Rectal smooth muscle tissue (tissue), 1 donor: ENCODE data around the gene CACHD1.

Experiments
- H3K27ac ChIP-seq: one replicate; pipeline ENCODE4 v1.7.0; 2013; ENCODE audit warnings: low read depth, low read length, inconsistent platforms
- H3K27me3 ChIP-seq: one replicate; pipeline ENCODE4 v1.7.0; 2013; ENCODE audit warnings: low read length; ENCODE audit not compliant: control insufficient read depth, insufficient read depth
- H3K36me3 ChIP-seq: one replicate; pipeline ENCODE4 v1.7.0; 2013; ENCODE audit warnings: low read length; ENCODE audit not compliant: control insufficient read depth, insufficient read depth
- H3K4me1 ChIP-seq: one replicate; pipeline ENCODE4 v1.7.0; 2013; ENCODE audit warnings: low read length; ENCODE audit not compliant: control insufficient read depth, insufficient read depth
- H3K4me3 ChIP-seq: one replicate; pipeline ENCODE4 v1.7.0; 2013; ENCODE audit warnings: low read length
- H3K9ac ChIP-seq: one replicate; pipeline ENCODE4 v1.7.0; 2013; ENCODE audit warnings: low read length

The CACHD1 gene

GRCh38 chr1:64490213-64490818 is 20.4 kb downstream of the CACHD1 start:
- H3K27ac ChIP-seq, result no peak overlapping the region
- H3K27me3 ChIP-seq, result no peaks in the 10 kb centered on the region
- no peaks in the 10 kb centered on the region for H3K4me1 ChIP-seq
- no peaks in the 10 kb centered on the region for H3K36me3 ChIP-seq
- no peak overlapping the region for H3K4me3 ChIP-seq
- no peak overlapping the region for H3K9ac ChIP-seq

- H3K36me3 ChIP-seq, result no peaks in the 10 kb centered on the region
- H3K4me1 ChIP-seq, result no peaks in the 10 kb centered on the region
- no peaks in the 10 kb centered on the region for H3K27me3 ChIP-seq
- H3K9ac ChIP-seq, result no peak overlapping the region
- no peak overlapping the region for H3K27ac ChIP-seq
- H3K4me3 ChIP-seq, result no peak overlapping the region
Observed at GRCh38 chr1:64492424-64492823, 22.5 kb downstream of the CACHD1 start.

- Histone ChIP-seq H3K9ac (no peak overlapping the region), H3K36me3 (no peaks in the 10 kb centered on the region), H3K27me3 (no peaks in the 10 kb centered on the region), H3K27ac (no peak overlapping the region), H3K4me3 (no peak overlapping the region), H3K4me1 (no peaks in the 10 kb centered on the region)
Observed at GRCh38 chr1:64493831-64494230, 23.9 kb downstream of the CACHD1 start.

GRCh38 chr1:64494659-64495058 is 24.7 kb downstream of the CACHD1 start:
- H3K36me3 ChIP-seq, result no peaks in the 10 kb centered on the region
- H3K27ac ChIP-seq, result no peak overlapping the region
- no peaks in the 10 kb centered on the region for H3K27me3 ChIP-seq
- H3K4me1 ChIP-seq, result no peaks in the 10 kb centered on the region
- H3K4me3 ChIP-seq, result no peak overlapping the region
- H3K9ac ChIP-seq, result no peak overlapping the region

GRCh38 chr1:64495878-64496277 is 25.9 kb downstream of the CACHD1 start:
- Histone ChIP-seq H3K9ac (no peak overlapping the region), H3K27ac (no peak overlapping the region)

GRCh38 chr1:64496606-64497005 is 26.7 kb downstream of the CACHD1 start:
- no peaks in the 10 kb centered on the region for H3K27me3 ChIP-seq
- H3K4me1 ChIP-seq, result no peaks in the 10 kb centered on the region
- H3K4me3 ChIP-seq, result no peak overlapping the region
- no peaks in the 10 kb centered on the region for H3K36me3 ChIP-seq
- H3K9ac ChIP-seq, result no peak overlapping the region
- H3K27ac ChIP-seq, result no peak overlapping the region

More at GRCh38 chr1:64495878-64496277, 25.9 kb downstream of the CACHD1 start:
- Histone ChIP-seq H3K4me3 (no peak overlapping the region), H3K36me3 (no peaks in the 10 kb centered on the region), H3K4me1 (no peaks in the 10 kb centered on the region), H3K27me3 (no peaks in the 10 kb centered on the region)

- no peaks in the 10 kb centered on the region for H3K27me3 ChIP-seq
- no peak overlapping the region for H3K4me3 ChIP-seq
- H3K36me3 ChIP-seq, result no peaks in the 10 kb centered on the region
- H3K9ac ChIP-seq, result no peak overlapping the region
- H3K27ac ChIP-seq, result no peak overlapping the region
- no peaks in the 10 kb centered on the region for H3K4me1 ChIP-seq
Observed at GRCh38 chr1:64497088-64497883, 27.4 kb downstream of the CACHD1 start.

GRCh38 chr1:64498325-64498724 is 28.4 kb downstream of the CACHD1 start:
- H3K36me3 ChIP-seq, result no peaks in the 10 kb centered on the region
- no peak overlapping the region for H3K4me3 ChIP-seq
- H3K4me1 ChIP-seq, result no peaks in the 10 kb centered on the region
- no peak overlapping the region for H3K9ac ChIP-seq
- H3K27me3 ChIP-seq, result no peaks in the 10 kb centered on the region
- H3K27ac ChIP-seq, result no peak overlapping the region

GRCh38 chr1:64499011-64499410 is 29.1 kb downstream of the CACHD1 start:
- H3K4me3 ChIP-seq, result no peak overlapping the region
- H3K27me3 ChIP-seq, result no peaks in the 10 kb centered on the region
- H3K9ac ChIP-seq, result no peak overlapping the region
- H3K27ac ChIP-seq, result no peak overlapping the region
- no peaks in the 10 kb centered on the region for H3K4me1 ChIP-seq
- no peaks in the 10 kb centered on the region for H3K36me3 ChIP-seq

GRCh38 chr1:64499966-64500365 is 30.0 kb downstream of the CACHD1 start:
- Histone ChIP-seq H3K27me3 (no peaks in the 10 kb centered on the region), H3K36me3 (no peaks in the 10 kb centered on the region), H3K9ac (no peak overlapping the region), H3K4me3 (no peak overlapping the region), H3K27ac (no peak overlapping the region), H3K4me1 (no peaks in the 10 kb centered on the region)

GRCh38 chr1:64502083-64502482 is 32.2 kb downstream of the CACHD1 start:
- Histone ChIP-seq H3K4me1 (no peaks in the 10 kb centered on the region), H3K36me3 (no peaks in the 10 kb centered on the region), H3K27me3 (no peaks in the 10 kb centered on the region), H3K4me3 (no peak overlapping the region), H3K27ac (no peak overlapping the region), H3K9ac (no peak overlapping the region)

GRCh38 chr1:64502931-64503330 is 33.0 kb downstream of the CACHD1 start:
- Histone ChIP-seq H3K4me3 (no peak overlapping the region), H3K9ac (no peak overlapping the region), H3K27ac (no peak overlapping the region)

More at GRCh38 chr1:64502931-64503330, 33.0 kb downstream of the CACHD1 start:
- H3K36me3 ChIP-seq, result no peaks in the 10 kb centered on the region
- no peaks in the 10 kb centered on the region for H3K4me1 ChIP-seq
- H3K27me3 ChIP-seq, result no peaks in the 10 kb centered on the region
